K562 (cell line): Measurements from ENCODE around the gene TMEM61. TPM values are rescaled to one million over a fixed set of nuclear protein-coding genes. Genes with fewer than 3 reads are reported as not detected.

Experiments
- ATAC-seq: fragments of 200-7000 bp; cut with Tn5 transposase; 3 replicates; pipeline ENCODE4 v1.9.1; 2020; ENCODE audit warnings: moderate library complexity
- BruUV-seq: library from RNA; stranded (reverse); fragments of 400-500 nt; replicated peaks from 2 replicates; lab custom pipeline; 2021; lab: Mats Ljungman, UMichigan
- CTCF ChIA-PET: fragments of 300-600 bp; formaldehyde crosslinking; extraction: SDS; loops from one replicate; lab custom pipeline; 2021; ENCODE audit warnings: low intra/inter-chr PET ratio; lab: Yijun Ruan, JAX
- POLR2A ChIA-PET: fragments of 300-600, 350-650 bp; sonication (Branson Sonifier 250); formaldehyde crosslinking; extraction: SDS; loops from one replicate; lab custom pipeline; 2021; ENCODE audit warnings: antibody characterized with exemption, inconsistent platforms; lab: Yijun Ruan, JAX
- DNase-seq, 4 experiments: peaks; one replicate each; pipeline versions ENCODE4 v3.0.0 to v3.0.0-alpha.2; 2011 to 2018; ENCODE audit warnings: low spot score in 3 of 4, mixed read lengths in 3 of 4; ENCODE audit errors: extremely low read depth in 1 of 4
- FAIRE-seq: peaks from 2 replicates; lab custom pipeline; 2011; peaks lifted over from hg19 to GRCh38; lab: Jason Lieb, UNC
- H2AFZ ChIP-seq: 2 replicates; pipeline ENCODE4 v1.6.0; 2011; ENCODE audit warnings: low read depth, low read length, control low read depth, inconsistent platforms
- H3K27ac ChIP-seq: fragments of 200-600 bp; 3 replicates; pipeline ENCODE4 v1.8.0; 2011; ENCODE audit warnings: low read depth, mild to moderate bottlenecking, control low read depth, inconsistent platforms, low read length, moderate library complexity, mixed read lengths; ENCODE audit errors: extremely low read depth
- H3K27me3 ChIP-seq, 2 experiments: fragments of 300-600 bp in 1 of 2; 2 replicates in 1 of 2; 3 replicates in 1 of 2; pipeline versions ENCODE4 v1.6.0 to v1.8.0; 2011; ENCODE audit warnings: inconsistent platforms in 2 of 2, low read length in 2 of 2, mild to moderate bottlenecking in 1 of 2, mixed read lengths in 1 of 2, moderate library complexity in 1 of 2; ENCODE audit not compliant: control insufficient read depth in 2 of 2, insufficient read depth in 2 of 2
- H3K36me3 ChIP-seq: fragments of 300-600 bp; 3 replicates; pipeline ENCODE4 v1.8.0; 2011; ENCODE audit warnings: mild to moderate bottlenecking, low read length, inconsistent platforms; ENCODE audit not compliant: control insufficient read depth, insufficient read depth
- H3K4me1 ChIP-seq, 2 experiments: fragments of 200-600 bp in 1 of 2; replicated peaks in 1 of 2; 2 replicates in 1 of 2; 3 replicates in 1 of 2; pipeline versions ENCODE4 v1.5.1 to v1.8.0; 2011; ENCODE audit warnings: inconsistent platforms in 2 of 2, low read length in 2 of 2, mild to moderate bottlenecking in 1 of 2, mixed read lengths in 1 of 2, moderate library complexity in 1 of 2; ENCODE audit not compliant: control insufficient read depth in 2 of 2, insufficient read depth in 2 of 2
- H3K4me2 ChIP-seq: 2 replicates; pipeline ENCODE4 v1.6.1; 2011; ENCODE audit warnings: low read length, control low read depth, inconsistent platforms, mixed read lengths; ENCODE audit not compliant: insufficient read depth
- H3K4me3 ChIP-seq: fragments of 200-600 bp; sonication (generic), shearing (Covaris generic); 2 replicates; pipeline ENCODE4 v1.5.1; 2016; ENCODE audit warnings: control low read depth, inconsistent platforms
- H3K79me2 ChIP-seq: fragments of 200-600 bp; 3 replicates; pipeline ENCODE4 v1.8.0; 2011; ENCODE audit warnings: low read length, inconsistent platforms; ENCODE audit not compliant: control insufficient read depth, insufficient read depth
- H3K9ac ChIP-seq, 2 experiments: 2 replicates each; pipeline versions ENCODE4 v1.6.0 to v1.6.1; 2011; ENCODE audit warnings: low read depth in 2 of 2, low read length in 2 of 2, control low read depth in 1 of 2, inconsistent platforms in 1 of 2, mild to moderate bottlenecking in 1 of 2, mixed read lengths in 1 of 2; ENCODE audit not compliant: insufficient read depth in 1 of 2
- H3K9me1 ChIP-seq: one replicate; pipeline ENCODE4 v1.6.0; 2011; ENCODE audit warnings: inconsistent platforms, mild to moderate bottlenecking, low read length, moderate library complexity; ENCODE audit not compliant: control insufficient read depth, insufficient read depth
- H3K9me3 ChIP-seq: replicated peaks from 2 replicates; pipeline ENCODE4 v1.5.1; 2011; ENCODE audit warnings: low read depth, low read length, inconsistent platforms; ENCODE audit not compliant: control insufficient read depth, insufficient read depth
- H4K20me1 ChIP-seq: replicated peaks from 2 replicates; pipeline ENCODE4 v1.6.1; 2011; ENCODE audit warnings: low read length, inconsistent platforms, mixed read lengths; ENCODE audit not compliant: control insufficient read depth, insufficient read depth
- HMGN3 ChIP-seq: IDR thresholded peaks from 2 replicates; pipeline ENCODE4 v1.6.1; 2011; ENCODE audit warnings: borderline replicate concordance, low read depth, mild to moderate bottlenecking, mixed read lengths, low read length; ENCODE audit not compliant: insufficient read length; ENCODE audit errors: extremely low read depth
- MBD2 ChIP-seq: sonication (generic); IDR thresholded peaks from 2 replicates; pipeline ENCODE4 v1.6.1; 2016; ENCODE audit warnings: low read depth, borderline replicate concordance
- NONO ChIP-seq, 2 experiments: fragments of 200-400 bp in 1 of 2; fragments of 450-650 bp in 1 of 2; formaldehyde crosslinking in 1 of 2; IDR thresholded peaks; 2 replicates each; pipeline ENCODE4 v1.6.1; 2017; ENCODE audit warnings: low read depth in 2 of 2, mild to moderate bottlenecking in 2 of 2, moderate library complexity in 2 of 2, low read length in 1 of 2
- RAD51 ChIP-seq: fragments of 450-650 bp; IDR thresholded peaks from 2 replicates; pipeline ENCODE4 v1.7.1; 2016; ENCODE audit warnings: low read depth, mild to moderate bottlenecking, borderline replicate concordance
- SPI1 ChIP-seq: IDR thresholded peaks from 2 replicates; pipeline ENCODE4 v1.6.1; 2011; ENCODE audit warnings: low read depth, low read length, control low read depth, borderline replicate concordance
- XRCC3 ChIP-seq: fragments of 450-650 bp; IDR thresholded peaks from 2 replicates; pipeline ENCODE4 v1.6.1; 2017; ENCODE audit warnings: mild to moderate bottlenecking, moderate library complexity
- ZNF384 ChIP-seq: IDR thresholded peaks from 2 replicates; pipeline ENCODE4 v1.6.1; 2012; ENCODE audit warnings: low read depth, low read length, improper control_type of control experiment
- ZNF586 ChIP-seq: fragments of 450-650 bp; formaldehyde crosslinking; conservative IDR thresholded peaks from 2 replicates; pipeline ENCODE4 v1.4.0; 2020; ENCODE audit warnings: mild to moderate bottlenecking, moderate library complexity
- WGBS: fragments of 100-300 bp; shearing (Covaris generic); methylation state at CpG from one replicate; pipeline ENCODE4 v1.1.6; 2016; ENCODE audit warnings: low coverage, mixed read lengths; ENCODE audit not compliant: insufficient coverage; ENCODE audit errors: missing lambda C conversion rate; 5-methylcytosine and 5-hydroxymethylcytosine counted together
- in situ Hi-C: fragments of 300-500 bp; cut with MboI; formaldehyde crosslinking; loops from 4 replicates; pipeline ENCODE4 v1.15.0; 2018; ENCODE audit warnings: inconsistent platforms, mixed read lengths
- intact Hi-C: fragments of 100-400 bp; cut with micrococcal nuclease; formaldehyde crosslinking; loops from 2 replicates; pipeline ENCODE4 v1.14.2; 2022
- polyA plus RNA-seq, 8 experiments: library from polyadenylated mRNA; depleted of rRNA in 4 of 8; stranded (reverse) in 5 of 8; unstranded in 3 of 8; fragments of >200 nt; fragmentation: Nextera tagmentation in 2 of 8; fragmentation: Illumina TruSeq in 1 of 8; extraction: Ambion mirVana in 2 of 8; extraction: Trizol in 1 of 8; gene quantifications; 2 replicates each; pipeline versions ENCODE4 v1.2.1 to v1.2.3, GENCODE V29; 2011 to 2014; ENCODE audit warnings: inconsistent platforms in 1 of 8, missing spikeins in 1 of 8
- total RNA-seq, 7 experiments: library from RNA; depleted of rRNA in 6 of 7; stranded (reverse); fragments of >200 nt in 6 of 7; fragmentation: Illumina TruSeq in 2 of 7; extraction: Trizol in 2 of 7; gene quantifications; 2 replicates each; pipeline versions ENCODE4 v1.2.1 to v1.2.3, GENCODE V29; 2011 to 2021; ENCODE audit warnings: low replicate concordance in 1 of 7
- TF ChIP-seq, protein P1 (sequence below): sonication (generic); IDR thresholded peaks from 2 replicates; pipeline ENCODE4 v1.6.1; 2016

TMEM61 gene
- total and polyA plus RNA-seq, 9 of the 15 experiments (the other 6 are each of a cell fraction or from before 2014, with no cell fraction given), result not detected

- intact Hi-C loops (loop anchor here (5.0 to 10.0 kb wide), 2 partner anchors 328 to 381 kb away; no protein-coding TSS in a partner anchor), in situ Hi-C loops (loop anchor here (5.0 kb wide), 1 partner anchor 38 kb away; no protein-coding TSS in a partner anchor)
- Histone ChIP-seq H4K20me1 (no peaks in the 10 kb centered on the region), H3K27me3 (no peaks in the 10 kb centered on the region; a peak in 1 of 5 replicates), H3K9ac (no peak overlapping the region), H2AFZ (no peak overlapping the region), H3K4me1 (peaks cover 4 to 7% of the 10 kb centered on the region in 2 experiments; a peak in 4 of 5 replicates), H3K4me3 (no peak overlapping the region), H3K9me1 (no peaks in the 10 kb centered on the region), H3K27ac (no peak overlapping the region), H3K9me3 (no peaks in the 10 kb centered on the region; the same call in 1 of the 2 replicates), H3K4me2 (no peak overlapping the region), H3K79me2 (no peaks in the 10 kb centered on the region), H3K36me3 (no peaks in the 10 kb centered on the region)
- FAIRE-seq, result no peak
- TF ChIP-seq MBD2 (no peak), ZNF586 (CRISPR knock-in tag) (no peak), RAD51 (no peak), XRCC3 (no peak), NONO (IDR thresholded peaks at IDR 0.05; ENCODE audit: low read depth in 2 of 2, low read length in 1 of 2) (no peak), ZNF384 (no peak), SPI1 (no peak), HMGN3 (no peak)
- TF ChIP-seq, protein P1, sequence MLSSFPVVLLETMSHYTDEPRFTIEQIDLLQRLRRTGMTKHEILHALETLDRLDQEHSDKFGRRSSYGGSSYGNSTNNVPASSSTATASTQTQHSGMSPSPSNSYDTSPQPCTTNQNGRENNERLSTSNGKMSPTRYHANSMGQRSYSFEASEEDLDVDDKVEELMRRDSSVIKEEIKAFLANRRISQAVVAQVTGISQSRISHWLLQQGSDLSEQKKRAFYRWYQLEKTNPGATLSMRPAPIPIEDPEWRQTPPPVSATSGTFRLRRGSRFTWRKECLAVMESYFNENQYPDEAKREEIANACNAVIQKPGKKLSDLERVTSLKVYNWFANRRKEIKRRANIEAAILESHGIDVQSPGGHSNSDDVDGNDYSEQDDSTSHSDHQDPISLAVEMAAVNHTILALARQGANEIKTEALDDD, result no peak
- no TSS peak for BruUV-seq
- 31% methylated on average over 3 of the region's 3 CpGs for WGBS
- ChIA-PET CTCF (no interaction called here), POLR2A (no interaction called here)
- DNase-seq, result no peak
- ATAC-seq, result no peak
Observed at GRCh38 chr1:54953846-54954245, 26.6 kb upstream of the TMEM61 start.
